WERI-Rb-1 (cell line): ENCODE data around the gene HNRNPA0.
"Not testable (repeated sequence)": the region's sequence is repeated elsewhere in the genome, so short reads cannot be mapped to it uniquely, and the experiment has no call there.

Experiments
- DNase-seq: peaks from one replicate; pipeline ENCODE4 v3.0.0-alpha.2; 2020
- H3K27ac ChIP-seq: fragments of 250-450 bp; sonication (Bioruptor Pico); 2 replicates; pipeline ENCODE4 v1.5.1; 2020; ENCODE audit warnings: mild to moderate bottlenecking, moderate library complexity
- H3K27me3 ChIP-seq: fragments of 250-450 bp; sonication (Bioruptor Pico); 2 replicates; pipeline ENCODE4 v1.5.1; 2021; ENCODE audit warnings: mild to moderate bottlenecking, low read depth, moderate library complexity; ENCODE audit not compliant: insufficient read depth, severe bottlenecking
- H3K36me3 ChIP-seq: fragments of 250-450 bp; sonication (Bioruptor Pico); 2 replicates; pipeline ENCODE4 v1.5.1; 2020; ENCODE audit warnings: mild to moderate bottlenecking, moderate library complexity
- H3K4me3 ChIP-seq: 2 replicates; pipeline ENCODE4 v1.5.1; 2011; ENCODE audit warnings: low read depth, mild to moderate bottlenecking, control low read depth, low read length
- H3K9me3 ChIP-seq: fragments of 250-450 bp; sonication (Bioruptor Pico); 2 replicates; pipeline ENCODE4 v1.5.1; 2021; ENCODE audit warnings: mild to moderate bottlenecking, moderate library complexity; ENCODE audit not compliant: severe bottlenecking
- TF ChIP-seq, protein P1 (sequence below): IDR thresholded peaks from 2 replicates; pipeline ENCODE4 v1.5.1; 2011; ENCODE audit warnings: low read depth, mild to moderate bottlenecking, control low read depth, inconsistent platforms, low read length

Gene HNRNPA0

DNA sequence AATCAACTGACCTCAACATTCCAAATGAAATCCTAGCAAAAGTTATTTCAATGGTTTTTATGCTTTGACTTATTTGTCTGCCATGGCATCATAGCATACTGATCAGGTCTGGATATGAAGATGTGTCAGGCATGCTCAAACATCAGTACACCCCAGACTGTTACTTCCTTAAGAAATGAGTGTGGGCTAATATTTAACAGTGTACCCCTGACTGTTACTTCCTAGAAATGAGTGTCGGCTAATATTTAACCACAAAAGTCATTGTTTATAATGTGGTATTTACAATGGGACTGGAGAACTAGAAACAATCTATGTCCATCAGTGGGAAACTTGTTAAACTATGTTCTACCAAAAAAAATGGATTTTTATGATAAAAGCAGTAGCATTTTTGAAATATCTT lies 38.1 kb upstream of the HNRNPA0 start:
- Histone ChIP-seq H3K36me3 (no peaks in the 10 kb centered on the region), H3K27me3 (no peaks in the 10 kb centered on the region), H3K9me3 (no peaks in the 10 kb centered on the region), H3K27ac (no peak overlapping the region), H3K4me3 (no peak overlapping the region)
- no peak for DNase-seq
- TF ChIP-seq, protein P1, sequence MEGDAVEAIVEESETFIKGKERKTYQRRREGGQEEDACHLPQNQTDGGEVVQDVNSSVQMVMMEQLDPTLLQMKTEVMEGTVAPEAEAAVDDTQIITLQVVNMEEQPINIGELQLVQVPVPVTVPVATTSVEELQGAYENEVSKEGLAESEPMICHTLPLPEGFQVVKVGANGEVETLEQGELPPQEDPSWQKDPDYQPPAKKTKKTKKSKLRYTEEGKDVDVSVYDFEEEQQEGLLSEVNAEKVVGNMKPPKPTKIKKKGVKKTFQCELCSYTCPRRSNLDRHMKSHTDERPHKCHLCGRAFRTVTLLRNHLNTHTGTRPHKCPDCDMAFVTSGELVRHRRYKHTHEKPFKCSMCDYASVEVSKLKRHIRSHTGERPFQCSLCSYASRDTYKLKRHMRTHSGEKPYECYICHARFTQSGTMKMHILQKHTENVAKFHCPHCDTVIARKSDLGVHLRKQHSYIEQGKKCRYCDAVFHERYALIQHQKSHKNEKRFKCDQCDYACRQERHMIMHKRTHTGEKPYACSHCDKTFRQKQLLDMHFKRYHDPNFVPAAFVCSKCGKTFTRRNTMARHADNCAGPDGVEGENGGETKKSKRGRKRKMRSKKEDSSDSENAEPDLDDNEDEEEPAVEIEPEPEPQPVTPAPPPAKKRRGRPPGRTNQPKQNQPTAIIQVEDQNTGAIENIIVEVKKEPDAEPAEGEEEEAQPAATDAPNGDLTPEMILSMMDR = no peak

DNA sequence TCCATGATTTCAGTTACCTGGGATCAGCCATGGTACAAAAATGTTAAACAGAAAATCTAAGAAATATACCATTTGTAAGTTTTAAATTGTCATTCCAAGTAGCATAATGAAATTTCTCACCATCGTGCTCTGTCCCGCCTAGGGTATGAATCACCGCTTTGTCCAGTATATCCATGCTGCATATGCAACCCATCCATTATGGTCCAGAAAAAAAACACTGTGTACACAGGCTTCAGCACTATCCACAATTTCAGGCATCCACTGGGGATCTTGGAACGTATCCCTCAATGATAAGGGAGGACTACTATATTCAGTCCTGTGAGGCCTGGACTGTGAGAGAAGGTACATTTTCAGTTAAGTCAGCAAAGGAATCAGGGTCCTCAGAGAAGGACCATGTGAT lies 37.6 kb upstream of the HNRNPA0 start:
- Histone ChIP-seq H3K4me3 (no peak overlapping the region), H3K36me3 (no peaks in the 10 kb centered on the region), H3K27ac (no peak overlapping the region), H3K9me3 (no peaks in the 10 kb centered on the region), H3K27me3 (no peaks in the 10 kb centered on the region)
- TF ChIP-seq, protein P1 = no peak
- no peak for DNase-seq

DNA sequence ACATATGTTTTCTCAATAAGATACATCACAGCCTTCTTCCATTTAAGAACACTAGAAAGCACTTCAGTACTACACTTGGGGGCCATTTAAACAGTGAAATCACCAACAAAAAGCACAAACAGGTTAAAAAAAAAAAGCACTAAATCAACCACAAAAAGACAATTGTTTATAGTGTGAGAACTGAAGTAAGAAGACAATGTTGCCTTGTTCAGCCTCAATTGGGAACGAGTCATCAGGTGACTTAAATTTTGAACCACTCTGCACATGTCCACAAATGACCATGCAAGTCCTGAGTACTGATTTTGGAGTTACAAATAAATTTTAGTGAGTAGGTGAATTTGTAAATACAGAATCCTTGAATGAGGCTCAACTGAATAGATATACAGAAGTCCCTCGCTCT lies 37.2 kb upstream of the HNRNPA0 start:
- no peaks in the 10 kb centered on the region for H3K27me3 ChIP-seq
- TF ChIP-seq, protein P1 = no peak
- no peaks in the 10 kb centered on the region for H3K36me3 ChIP-seq
- no peak for DNase-seq
- no peak overlapping the region for H3K4me3 ChIP-seq
- no peak overlapping the region for H3K27ac ChIP-seq
- no peaks in the 10 kb centered on the region for H3K9me3 ChIP-seq

DNA sequence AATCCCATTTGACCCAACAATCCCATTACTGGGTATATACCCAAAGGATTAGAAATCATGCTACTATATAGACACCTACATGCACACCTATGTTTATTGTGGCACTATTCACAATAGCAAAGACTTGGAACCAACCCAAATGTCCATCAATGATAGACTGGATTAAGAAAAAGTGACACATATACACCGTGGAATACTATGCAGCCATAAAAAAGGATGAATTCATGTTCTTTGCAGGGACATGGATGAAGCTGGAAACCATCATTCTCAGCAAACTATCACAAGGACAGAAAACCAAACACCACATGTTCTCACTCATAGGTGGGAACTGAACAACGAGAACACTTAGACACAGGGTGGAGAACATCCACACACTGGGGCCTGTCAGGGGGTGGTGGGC lies 34.4 kb upstream of the HNRNPA0 start:
- not testable (repeated sequence) for H3K27me3 ChIP-seq, H3K36me3 ChIP-seq, H3K9me3 ChIP-seq, H3K4me3 ChIP-seq, H3K27ac ChIP-seq, DNase-seq

DNA sequence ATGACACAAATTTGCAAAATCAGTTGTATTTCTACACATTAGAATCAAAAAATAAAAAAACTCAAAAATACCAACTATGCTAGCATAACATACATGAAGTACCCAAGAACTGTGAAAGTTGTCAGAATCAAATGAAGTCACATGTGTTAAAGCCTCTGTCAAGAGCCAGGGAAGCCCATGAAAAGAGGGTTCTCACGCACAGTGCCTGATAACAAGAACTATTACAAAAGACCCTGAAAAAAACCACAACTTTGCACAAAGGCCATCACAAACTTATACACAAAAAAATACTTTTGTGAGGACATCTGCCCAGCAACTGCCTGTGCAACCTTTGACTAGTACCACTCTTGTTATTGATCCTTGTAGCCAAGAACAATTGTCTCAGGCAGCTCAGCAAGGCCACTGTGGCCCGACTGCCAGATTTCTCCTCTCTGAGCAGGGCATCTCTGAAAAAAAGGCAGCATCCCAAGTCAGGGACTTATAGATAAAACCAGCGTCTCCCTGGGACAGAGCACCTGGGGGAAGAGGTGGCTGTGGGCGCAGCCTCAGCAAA lies 28.9 kb upstream of the HNRNPA0 start:
- DNase-seq = no peak

DNA sequence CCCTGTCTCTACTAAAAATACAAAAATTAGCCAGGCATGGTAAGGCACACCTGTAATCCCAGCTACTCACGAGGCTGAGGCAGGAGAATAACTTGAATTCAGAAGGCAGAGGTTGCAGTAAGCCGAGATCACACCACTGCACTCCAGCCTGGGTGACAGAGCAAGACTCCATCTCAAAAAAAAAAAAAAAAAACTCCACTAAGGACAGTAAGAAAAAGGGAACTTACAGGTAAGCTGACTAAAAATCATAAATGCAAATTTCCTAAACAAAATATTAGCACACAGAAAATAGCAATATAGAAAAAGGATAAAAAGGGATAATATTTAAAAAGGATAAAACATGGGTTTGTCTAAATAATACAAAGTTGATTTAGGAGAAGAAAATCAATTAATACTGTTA lies 27.9 kb upstream of the HNRNPA0 start:
- H3K4me3 ChIP-seq = no peak overlapping the region
- no peak overlapping the region for H3K27ac ChIP-seq
- H3K36me3 ChIP-seq = no peaks in the 10 kb centered on the region
- no peak for DNase-seq
- H3K27me3 ChIP-seq = no peaks in the 10 kb centered on the region
- TF ChIP-seq, protein P1 = no peak
- no peaks in the 10 kb centered on the region for H3K9me3 ChIP-seq

More for the DNA sequence above, 28.9 kb upstream of the HNRNPA0 start:
- Histone ChIP-seq H3K27ac (no peak overlapping the region), H3K36me3 (no peaks in the 10 kb centered on the region), H3K27me3 (no peaks in the 10 kb centered on the region), H3K9me3 (no peaks in the 10 kb centered on the region), H3K4me3 (no peak overlapping the region)
- TF ChIP-seq, protein P1 = no peak
